Measurements from ENCODE around the gene NEUROG1.

DNA sequence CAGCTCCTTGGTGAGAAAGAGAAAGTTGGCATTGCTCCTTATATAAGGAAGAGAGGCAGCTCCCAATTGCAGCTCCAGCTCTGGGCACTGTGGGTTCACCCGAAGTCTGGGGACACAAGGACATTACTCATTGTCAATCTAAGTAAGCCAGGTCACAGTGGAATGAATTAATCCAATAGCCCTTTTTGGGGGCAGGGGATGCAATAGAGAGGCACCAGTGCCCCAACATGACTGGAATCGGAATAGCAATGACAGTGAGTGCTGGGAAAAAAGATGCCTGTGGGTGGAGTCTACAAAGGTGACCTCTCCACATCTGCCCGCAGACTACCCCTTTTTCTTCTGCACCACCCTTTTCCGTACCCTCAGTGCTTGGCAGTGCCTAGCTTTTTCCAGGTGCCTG lies 11.1 kb upstream of the NEUROG1 start:
- no peak for TF ChIP-seq CTCF (IDR thresholded peaks at IDR 0.05)
- TF ChIP-seq POLR2A (IDR thresholded peaks at IDR 0.05): no peak

Data from thyroid gland (tissue), 4 donors.